Measurements from ENCODE around the gene SPAG17. TPM values are rescaled to one million over a fixed set of nuclear protein-coding genes. Genes with fewer than 3 reads are reported as not detected.

SPAG17 gene
- total RNA-seq, 2 donors from 2014 or later, result not detected

DNA sequence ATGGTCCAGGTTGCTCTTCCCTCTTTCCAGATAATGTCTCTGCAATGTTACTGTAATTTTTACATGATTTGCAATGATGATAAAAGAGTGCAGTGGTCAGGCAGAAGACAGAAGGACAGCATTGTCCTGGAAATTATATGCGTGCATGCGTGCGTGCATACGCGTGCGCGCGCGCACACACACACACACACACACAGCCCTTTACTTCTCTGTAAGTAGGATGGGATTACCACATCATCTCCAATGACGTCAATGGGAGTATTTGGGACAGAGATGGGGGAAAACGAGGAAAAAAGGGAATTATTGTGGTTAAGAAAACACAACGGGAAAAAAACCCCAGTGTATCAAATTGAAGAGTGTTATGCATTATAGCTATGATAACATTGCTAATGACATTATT is 99.7 kb downstream of the SPAG17 start:
- H3K4me3 ChIP-seq, result no peak overlapping the region
- H3K9me3 ChIP-seq, result no peaks in the 10 kb centered on the region
- H3K36me3 ChIP-seq, result no peaks in the 10 kb centered on the region
- intact Hi-C loops (cut with DNase I), result no loop called here
- H3K4me1 ChIP-seq, result no peaks in the 10 kb centered on the region
- no peak overlapping the region for H3K27ac ChIP-seq
- DNase-seq, result no peak
- TF ChIP-seq, protein P1, sequence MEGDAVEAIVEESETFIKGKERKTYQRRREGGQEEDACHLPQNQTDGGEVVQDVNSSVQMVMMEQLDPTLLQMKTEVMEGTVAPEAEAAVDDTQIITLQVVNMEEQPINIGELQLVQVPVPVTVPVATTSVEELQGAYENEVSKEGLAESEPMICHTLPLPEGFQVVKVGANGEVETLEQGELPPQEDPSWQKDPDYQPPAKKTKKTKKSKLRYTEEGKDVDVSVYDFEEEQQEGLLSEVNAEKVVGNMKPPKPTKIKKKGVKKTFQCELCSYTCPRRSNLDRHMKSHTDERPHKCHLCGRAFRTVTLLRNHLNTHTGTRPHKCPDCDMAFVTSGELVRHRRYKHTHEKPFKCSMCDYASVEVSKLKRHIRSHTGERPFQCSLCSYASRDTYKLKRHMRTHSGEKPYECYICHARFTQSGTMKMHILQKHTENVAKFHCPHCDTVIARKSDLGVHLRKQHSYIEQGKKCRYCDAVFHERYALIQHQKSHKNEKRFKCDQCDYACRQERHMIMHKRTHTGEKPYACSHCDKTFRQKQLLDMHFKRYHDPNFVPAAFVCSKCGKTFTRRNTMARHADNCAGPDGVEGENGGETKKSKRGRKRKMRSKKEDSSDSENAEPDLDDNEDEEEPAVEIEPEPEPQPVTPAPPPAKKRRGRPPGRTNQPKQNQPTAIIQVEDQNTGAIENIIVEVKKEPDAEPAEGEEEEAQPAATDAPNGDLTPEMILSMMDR (IDR thresholded peaks at IDR 0.05), result no peak
- H3K27me3 ChIP-seq, result no peaks in the 10 kb centered on the region
- H3K9ac ChIP-seq (ENCODE audit: low read depth in 2 of 2, low read length in 2 of 2), result no peak overlapping the region

- Histone ChIP-seq H3K9ac (ENCODE audit: low read depth in 2 of 2, low read length in 2 of 2) (no peak overlapping the region), H3K36me3 (no peaks in the 10 kb centered on the region), H3K27ac (no peak overlapping the region), H3K27me3 (no peaks in the 10 kb centered on the region), H3K4me3 (no peak overlapping the region), H3K4me1 (no peaks in the 10 kb centered on the region), H3K9me3 (no peaks in the 10 kb centered on the region)
- no peak for DNase-seq
- TF ChIP-seq, protein P1 (IDR thresholded peaks at IDR 0.05), result no peak
- intact Hi-C loops (cut with DNase I), result no loop called here
Observed at GRCh38 chr1:118084400-118084799, 100.6 kb downstream of the SPAG17 start.

- Histone ChIP-seq H3K36me3 (no peaks in the 10 kb centered on the region), H3K27me3 (no peaks in the 10 kb centered on the region), H3K9me3 (no peaks in the 10 kb centered on the region), H3K4me3 (no peak overlapping the region), H3K9ac (ENCODE audit: low read depth in 2 of 2, low read length in 2 of 2) (no peak overlapping the region), H3K27ac (no peak overlapping the region), H3K4me1 (no peaks in the 10 kb centered on the region)
- DNase-seq, result no peak
- TF ChIP-seq, protein P1 (IDR thresholded peaks at IDR 0.05), result no peak
- intact Hi-C loops (cut with DNase I), result no loop called here
Observed at GRCh38 chr1:118082984-118083383, 102.0 kb downstream of the SPAG17 start.

GRCh38 chr1:118081387-118081786 is 103.6 kb downstream of the SPAG17 start:
- Histone ChIP-seq H3K4me3 (no peak overlapping the region), H3K27ac (no peak overlapping the region), H3K36me3 (no peaks in the 10 kb centered on the region), H3K4me1 (no peaks in the 10 kb centered on the region), H3K9ac (ENCODE audit: low read depth in 2 of 2, low read length in 2 of 2) (no peak overlapping the region), H3K9me3 (no peaks in the 10 kb centered on the region), H3K27me3 (no peaks in the 10 kb centered on the region)
- intact Hi-C loops (cut with DNase I), result no loop called here
- TF ChIP-seq, protein P1 (IDR thresholded peaks at IDR 0.05), result no peak
- DNase-seq, result no peak

- TF ChIP-seq, protein P1 (IDR thresholded peaks at IDR 0.05), result peak; percentile 24
- Histone ChIP-seq H3K36me3 (no peaks in the 10 kb centered on the region), H3K4me1 (no peaks in the 10 kb centered on the region), H3K27ac (no peak overlapping the region), H3K4me3 (no peak overlapping the region), H3K27me3 (no peaks in the 10 kb centered on the region), H3K9ac (ENCODE audit: low read depth in 2 of 2, low read length in 2 of 2) (no peak overlapping the region), H3K9me3 (no peaks in the 10 kb centered on the region)
- DNase-seq, result peak; percentile 19
- intact Hi-C loops (cut with DNase I), result loop anchor here (2.0 kb wide), 1 partner anchor 75 kb away; no protein-coding TSS in a partner anchor
Observed at GRCh38 chr1:118077331-118078045, 107.5 kb downstream of the SPAG17 start.

All from colonic mucosa (tissue), 4 donors.